GM18870 (cell line): Measurements from ENCODE around the gene CCIN.

Source experiments
- ATAC-seq: cut with Tn5 transposase; IDR thresholded peaks from one replicate; pipeline ENCODE4 v1.9.1; 2021; ENCODE audit warnings: moderate library complexity; ENCODE audit not compliant: unreplicated experiment

Gene CCIN

GRCh38 chr9:36140086-36141084 is 28.8 kb upstream of the CCIN start:
- no peak for ATAC-seq

GRCh38 chr9:36141288-36141687 is 27.9 kb upstream of the CCIN start:
- no peak for ATAC-seq

DNA sequence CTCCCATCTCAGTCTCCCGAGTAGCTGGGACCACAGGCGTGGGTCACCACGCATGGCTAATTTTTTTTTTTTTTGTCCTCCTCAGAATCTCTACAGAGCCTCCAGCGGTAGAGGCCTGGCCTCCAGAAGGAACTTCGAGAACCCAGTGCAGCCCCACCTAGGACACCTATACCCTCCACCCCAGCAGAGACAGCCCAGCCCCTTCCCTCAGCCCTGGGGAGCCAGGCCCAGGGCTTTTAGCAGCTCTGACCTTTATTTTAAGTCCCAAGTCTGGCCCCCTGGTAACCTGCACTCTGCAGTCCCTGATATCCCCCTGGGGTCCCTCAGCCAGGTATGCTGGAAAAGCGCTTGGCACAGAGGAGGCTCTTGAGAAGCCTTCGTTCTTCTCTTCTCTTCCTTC is 27.4 kb upstream of the CCIN start:
- ATAC-seq, result no peak

- ATAC-seq, result no peak
Measured at GRCh38 chr9:36142510-36143244, 26.5 kb upstream of the CCIN start.

DNA sequence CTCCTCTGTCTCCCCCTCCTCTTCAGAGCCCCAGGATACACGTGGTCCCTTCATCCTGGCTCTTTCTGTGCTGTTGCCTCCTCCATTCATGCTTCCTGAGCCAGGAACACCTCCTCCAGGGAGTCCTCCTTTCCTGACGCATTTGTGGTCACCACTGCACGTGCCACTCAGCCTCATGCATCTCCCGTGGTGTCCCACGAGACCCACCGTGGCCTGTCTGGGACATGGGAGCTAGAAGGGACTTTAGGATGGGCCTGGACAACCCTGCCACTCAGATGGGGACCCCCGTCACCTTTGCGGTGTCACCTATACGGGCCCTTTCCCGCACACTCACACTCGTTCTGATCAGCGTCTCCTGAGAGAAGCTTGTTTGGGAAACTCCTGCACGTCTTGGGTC is 25.9 kb upstream of the CCIN start:
- no peak for ATAC-seq

- ATAC-seq, result no peak
Measured at GRCh38 chr9:36144309-36145232, 24.6 kb upstream of the CCIN start.

DNA sequence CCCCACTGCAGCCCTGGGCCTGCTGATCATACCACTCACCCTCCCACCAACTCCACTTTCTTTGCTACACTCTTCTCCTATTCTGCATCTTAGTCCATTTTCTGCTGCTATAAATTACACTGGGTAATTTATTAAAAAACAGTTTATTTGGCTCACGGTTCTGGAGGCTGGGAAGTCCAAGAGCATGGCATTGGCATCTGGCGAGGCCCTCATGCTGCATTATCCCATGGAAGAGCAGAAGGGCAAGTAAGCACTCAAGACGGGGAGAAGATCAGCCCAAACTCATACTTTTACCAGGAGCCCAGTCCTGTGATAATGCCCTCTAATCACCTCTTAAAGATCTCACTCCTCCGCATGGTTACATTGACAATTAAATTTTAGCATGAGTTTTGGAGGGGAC is 23.2 kb upstream of the CCIN start:
- no peak for ATAC-seq

- ATAC-seq, result no peak
Measured at GRCh38 chr9:36146651-36147050, 22.5 kb upstream of the CCIN start.

DNA sequence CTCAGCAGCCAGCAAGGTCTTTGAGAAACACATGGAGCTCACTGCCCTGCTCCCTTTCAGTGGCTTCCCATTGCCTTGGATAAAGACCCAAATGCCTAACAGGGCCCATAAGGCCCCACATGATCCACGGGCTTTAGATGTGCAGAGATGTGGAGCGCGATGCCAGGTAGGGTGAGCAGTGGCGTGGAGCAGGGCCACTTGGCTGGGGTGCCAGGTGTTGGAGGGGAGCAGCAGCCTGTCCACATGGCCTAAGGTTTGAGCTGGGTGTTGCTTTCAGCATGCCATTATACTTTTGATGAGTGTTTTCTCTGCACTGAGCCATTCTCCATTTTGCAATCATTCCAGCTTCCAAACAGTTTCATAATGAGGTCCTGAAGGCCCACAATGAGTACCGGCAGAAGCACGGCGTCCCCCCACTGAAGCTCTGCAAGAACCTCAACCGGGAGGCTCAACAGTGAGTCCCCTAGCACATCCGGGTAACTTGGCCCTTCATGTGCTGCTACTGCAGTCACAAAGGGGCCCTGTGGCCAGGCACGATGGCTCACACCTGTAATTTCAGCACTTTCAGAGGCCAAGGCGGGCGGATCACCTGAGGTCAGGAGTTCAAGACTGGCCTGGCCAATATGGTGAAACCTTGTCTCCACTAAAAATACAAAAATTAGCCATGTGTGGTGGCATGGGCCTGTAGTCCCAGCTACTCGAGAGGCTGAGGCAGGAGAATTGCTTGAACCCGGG is 21.6 kb upstream of the CCIN start:
- no peak for ATAC-seq

DNA sequence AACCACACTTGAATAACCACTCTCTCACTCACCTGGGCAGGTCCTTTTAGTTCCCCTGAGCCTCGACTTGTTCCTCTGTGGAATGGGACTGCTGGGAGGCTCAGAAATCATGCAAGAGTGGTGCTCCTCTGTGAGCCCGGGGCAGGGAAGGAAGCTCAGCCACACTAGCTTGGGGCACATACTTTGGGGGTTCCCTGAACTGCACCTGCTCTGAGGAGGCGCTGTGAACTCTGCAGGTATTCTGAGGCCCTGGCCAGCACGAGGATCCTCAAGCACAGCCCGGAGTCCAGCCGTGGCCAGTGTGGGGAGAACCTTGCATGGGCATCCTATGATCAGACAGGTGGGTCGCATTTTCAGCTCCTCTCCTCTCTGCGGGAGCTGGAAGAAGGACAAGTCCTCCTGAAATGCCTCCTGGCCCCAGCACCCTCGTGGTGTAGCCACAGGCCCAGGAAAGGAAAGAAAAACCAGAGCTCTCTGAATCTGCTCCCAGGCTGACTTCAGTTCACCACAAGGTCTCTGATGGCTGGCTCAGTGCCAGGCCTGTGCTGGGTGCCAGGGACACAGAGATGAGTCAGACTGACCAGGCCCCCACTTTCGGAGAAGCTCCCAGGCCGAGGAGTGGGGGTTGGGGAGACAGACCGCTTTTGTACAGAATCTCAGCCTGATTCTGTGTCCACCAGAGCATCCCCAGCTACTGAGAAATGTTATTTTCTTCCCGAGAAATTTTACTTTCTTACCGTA is 20.7 kb upstream of the CCIN start:
- peak; percentile 54 for ATAC-seq

DNA sequence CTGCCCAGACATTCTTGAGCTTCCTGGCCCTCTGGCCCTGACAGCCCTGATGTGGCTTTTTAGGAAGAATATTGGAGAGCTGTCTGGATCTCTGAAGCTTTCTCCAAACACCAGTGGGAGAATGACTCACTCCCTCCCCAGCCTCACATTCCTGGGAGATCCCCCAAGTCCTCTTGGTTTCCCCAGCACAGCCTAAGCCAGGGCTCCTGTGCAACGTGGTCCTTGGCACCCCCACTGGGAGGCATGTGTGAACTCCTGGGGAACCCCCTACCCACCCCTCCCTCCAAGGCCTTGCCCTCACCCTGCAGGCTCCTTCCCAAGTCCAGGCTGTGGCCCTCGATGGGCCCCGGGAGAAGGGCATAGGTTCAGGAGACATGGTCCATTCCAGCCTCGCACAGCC is 20.0 kb upstream of the CCIN start:
- no peak for ATAC-seq

DNA sequence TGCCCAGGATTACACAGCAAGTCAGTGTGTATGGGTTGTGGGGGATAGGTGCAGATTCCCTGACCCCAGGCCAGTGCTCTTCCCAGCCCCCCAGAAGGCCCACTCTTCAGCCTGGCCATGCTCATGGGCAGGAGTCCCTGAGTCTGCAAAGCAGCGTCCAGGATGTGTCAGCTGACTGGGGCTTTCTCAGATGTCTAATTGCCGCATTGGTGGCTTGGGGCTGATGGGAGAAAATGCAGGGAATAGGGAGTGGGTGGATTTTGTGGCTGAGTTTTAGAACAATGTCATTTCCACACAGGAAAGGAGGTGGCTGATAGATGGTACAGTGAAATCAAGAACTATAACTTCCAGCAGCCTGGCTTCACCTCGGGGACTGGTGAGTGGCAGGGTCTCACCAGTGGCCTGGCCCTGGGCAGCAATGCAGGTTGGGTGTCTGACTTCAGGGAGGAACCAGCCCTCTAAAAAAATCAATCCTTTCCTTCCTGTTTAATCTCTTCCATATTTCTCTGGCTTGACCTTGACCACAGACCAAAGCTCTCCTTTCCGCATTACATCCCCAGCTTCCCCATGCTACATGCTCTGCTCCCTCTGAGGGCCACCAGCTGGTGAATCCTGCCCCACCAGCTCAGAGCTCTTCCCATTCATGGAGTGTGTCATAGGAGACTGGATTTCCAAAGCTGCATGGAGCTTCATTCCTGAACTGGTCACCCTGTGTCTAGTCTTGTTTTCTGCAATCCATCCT is 18.4 kb upstream of the CCIN start:
- ATAC-seq, result no peak

DNA sequence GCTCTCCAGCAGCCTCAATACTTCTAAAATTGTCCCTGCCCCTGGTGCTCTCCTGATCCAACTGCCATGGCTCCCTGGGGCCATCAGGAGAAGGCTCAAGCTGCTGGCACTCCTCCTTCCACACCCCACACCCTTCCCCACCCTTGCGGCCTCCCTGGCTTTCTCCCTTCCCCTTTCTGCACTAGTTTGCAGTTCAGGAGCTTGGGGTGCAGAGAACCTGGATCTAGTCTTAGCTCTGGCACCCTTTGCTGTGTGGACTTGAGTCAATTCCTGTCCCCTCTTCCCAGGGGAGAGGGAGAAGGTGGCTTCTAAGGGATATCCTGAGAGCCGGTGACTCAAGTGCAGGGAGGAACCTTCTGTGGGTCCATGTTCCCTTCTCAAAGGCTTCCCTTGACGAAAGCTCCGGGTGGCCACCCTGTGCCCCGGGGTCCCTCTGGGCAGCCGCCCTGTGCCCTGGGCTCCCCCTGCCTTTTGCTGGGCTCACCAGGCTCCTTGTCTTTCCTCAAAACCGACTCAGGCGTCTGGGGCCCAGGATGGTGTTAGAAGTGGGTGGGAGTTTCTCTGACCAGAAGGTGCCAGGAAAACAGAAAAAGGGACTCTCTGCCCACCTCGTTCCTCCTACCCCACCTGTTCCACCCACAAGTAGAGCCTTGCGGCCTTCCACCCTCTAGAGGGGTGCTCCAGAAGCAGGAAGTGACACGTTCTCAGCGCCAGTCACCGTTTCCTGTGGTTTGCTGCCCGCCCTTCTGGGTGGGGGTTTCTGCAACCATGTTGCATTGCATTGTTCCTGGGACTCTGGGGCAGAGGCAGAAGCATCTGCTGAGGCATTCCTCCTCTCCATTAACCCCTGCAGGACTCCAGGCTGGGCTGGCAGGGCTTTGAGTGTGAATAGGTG is 17.6 kb upstream of the CCIN start:
- ATAC-seq, result peak; percentile 66

GRCh38 chr9:36152741-36153438 is 16.3 kb upstream of the CCIN start:
- no peak for ATAC-seq

GRCh38 chr9:36153746-36154145 is 15.4 kb upstream of the CCIN start:
- ATAC-seq, result no peak

DNA sequence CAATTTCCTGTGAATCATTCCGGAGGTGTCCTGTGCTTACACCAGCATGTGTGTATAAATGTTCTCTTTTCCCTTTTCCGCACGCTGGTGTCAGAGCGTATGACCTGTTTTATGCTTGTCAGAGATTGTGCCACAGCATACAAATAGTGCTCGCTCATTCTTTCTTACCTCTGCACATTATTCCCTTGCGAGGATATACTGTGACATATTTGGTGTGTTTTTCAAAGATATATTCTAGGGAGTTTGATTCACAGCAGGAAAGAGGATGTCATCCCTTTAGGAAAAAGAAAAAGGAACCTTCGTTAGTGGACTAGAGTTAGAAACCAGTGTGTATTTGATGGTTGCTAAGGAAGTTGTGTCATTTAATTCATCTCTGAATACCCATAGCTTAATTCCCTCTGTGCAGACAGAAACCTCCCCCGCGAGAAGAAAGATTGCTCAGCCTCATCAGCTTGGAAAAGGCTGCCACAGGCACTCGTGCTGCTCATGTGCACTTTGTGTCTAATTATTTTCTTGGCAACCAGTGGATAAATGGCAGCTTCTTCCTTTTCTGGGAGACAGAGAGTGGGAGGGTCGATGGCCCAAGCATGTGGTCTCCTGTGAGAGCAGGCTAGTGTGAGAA is 14.7 kb upstream of the CCIN start:
- ATAC-seq, result no peak

DNA sequence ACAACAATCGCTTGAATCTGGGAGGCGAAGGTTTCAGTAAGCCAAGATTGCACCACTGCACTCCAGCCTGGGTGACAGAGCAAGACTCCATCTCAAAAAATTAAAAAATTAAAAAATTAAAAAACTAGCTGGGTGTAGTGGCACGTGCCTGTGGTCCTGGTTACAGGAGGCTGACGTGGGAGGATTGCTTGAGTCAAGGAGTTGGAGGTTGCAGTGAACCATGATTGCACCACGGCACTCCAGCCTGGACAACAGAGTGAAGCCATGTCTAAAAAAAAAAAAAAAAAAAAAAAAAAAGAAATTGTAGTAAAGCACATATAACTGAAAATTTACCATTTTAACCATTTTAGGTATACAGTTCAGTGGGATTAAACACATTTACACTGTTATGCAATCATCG is 13.1 kb upstream of the CCIN start:
- no peak for ATAC-seq
